ENCODE measurements around the gene FGF3.

FGF3 gene

GRCh38 chr11:69797156-69797555 is 22.1 kb downstream of the FGF3 start:
- H3K4me3 ChIP-seq (ENCODE audit: low read length): no peak overlapping the region
- TF ChIP-seq ZNF274 (IDR thresholded peaks at IDR 0.05; ENCODE audit: low read depth, low read length): no peak

- TF ChIP-seq ZNF274 (IDR thresholded peaks at IDR 0.05; ENCODE audit: low read depth, low read length): no peak
Measured at GRCh38 chr11:69796063-69796462, 23.2 kb downstream of the FGF3 start.

DNA sequence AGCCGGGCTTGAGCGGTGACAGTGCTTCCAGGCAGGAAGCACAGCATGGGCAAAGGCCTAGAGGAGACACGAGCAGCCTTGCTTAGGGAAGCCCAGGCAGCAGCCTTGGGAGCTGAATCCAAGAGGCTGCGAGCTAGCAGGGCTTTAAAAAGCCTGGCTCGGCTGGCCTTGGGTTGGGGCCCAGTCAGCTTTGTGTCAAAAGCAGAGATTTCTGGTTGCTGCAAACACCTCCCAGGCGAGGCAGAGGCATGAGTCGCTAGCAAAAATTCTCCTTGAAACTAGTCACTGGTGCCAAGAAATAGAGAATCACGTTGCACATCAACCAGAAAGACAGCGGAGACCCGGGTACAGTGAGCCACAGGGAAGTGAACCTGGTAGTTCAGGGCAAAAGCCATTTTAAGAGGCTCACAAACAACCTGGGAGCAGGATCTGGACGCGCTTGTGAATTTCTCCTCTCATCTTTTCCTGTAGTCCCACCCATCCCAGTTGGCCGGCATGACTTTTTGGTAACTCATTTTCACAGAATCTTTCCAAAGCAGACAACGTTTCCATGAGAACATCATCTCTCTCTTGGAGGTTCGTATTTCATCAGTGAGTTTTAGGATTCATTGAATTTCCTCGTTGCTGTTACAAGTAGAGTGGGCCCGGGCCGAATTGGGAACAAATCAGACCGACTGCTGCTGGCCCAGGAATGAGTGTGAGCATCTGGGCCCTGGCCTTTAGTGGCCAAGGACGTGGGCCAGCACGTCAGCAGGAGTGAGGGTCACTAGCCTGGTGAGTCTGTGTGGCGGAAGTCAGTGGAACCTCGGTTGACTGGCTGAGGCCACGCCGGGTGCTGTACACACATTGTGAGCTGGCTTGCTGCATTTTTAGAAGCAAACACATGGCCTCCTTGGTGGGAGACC is 27.7 kb downstream of the FGF3 start:
- TF ChIP-seq ZNF274 (IDR thresholded peaks at IDR 0.05; ENCODE audit: low read depth, low read length): no peak

More at GRCh38 chr11:69796063-69796462, 23.2 kb downstream of the FGF3 start:
- H3K4me3 ChIP-seq (ENCODE audit: low read length): no peak overlapping the region

DNA sequence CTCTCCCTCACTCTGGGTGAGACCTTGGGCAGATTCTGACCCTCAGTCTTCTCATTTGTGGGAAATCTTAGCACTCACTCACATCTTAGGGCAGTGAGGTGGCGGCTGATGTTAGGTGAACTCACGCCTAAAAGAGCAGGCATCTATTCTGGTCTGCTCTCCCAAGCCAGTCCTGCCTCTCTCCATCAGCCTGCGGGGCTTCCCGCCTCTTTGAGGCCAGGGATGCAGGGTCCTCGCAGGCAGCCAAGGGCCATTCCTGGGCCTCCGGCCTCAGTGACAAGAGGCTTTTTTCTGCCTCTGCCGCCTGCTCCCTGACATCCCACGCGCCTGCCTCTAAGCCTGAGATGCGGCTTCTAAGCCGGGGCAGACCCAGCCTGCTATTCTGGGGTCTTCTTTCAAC is 30.3 kb downstream of the FGF3 start:
- no peak for TF ChIP-seq ZNF274 (IDR thresholded peaks at IDR 0.05; ENCODE audit: low read depth, low read length)
- no peak overlapping the region for H3K4me3 ChIP-seq (ENCODE audit: low read length)

More for the DNA sequence above, 27.7 kb downstream of the FGF3 start:
- no peak overlapping the region for H3K4me3 ChIP-seq (ENCODE audit: low read length)

- H3K4me3 ChIP-seq (ENCODE audit: low read length): no peak overlapping the region
- TF ChIP-seq ZNF274 (IDR thresholded peaks at IDR 0.05; ENCODE audit: low read depth, low read length): no peak
Measured at GRCh38 chr11:69787906-69788305, 31.3 kb downstream of the FGF3 start.

DNA sequence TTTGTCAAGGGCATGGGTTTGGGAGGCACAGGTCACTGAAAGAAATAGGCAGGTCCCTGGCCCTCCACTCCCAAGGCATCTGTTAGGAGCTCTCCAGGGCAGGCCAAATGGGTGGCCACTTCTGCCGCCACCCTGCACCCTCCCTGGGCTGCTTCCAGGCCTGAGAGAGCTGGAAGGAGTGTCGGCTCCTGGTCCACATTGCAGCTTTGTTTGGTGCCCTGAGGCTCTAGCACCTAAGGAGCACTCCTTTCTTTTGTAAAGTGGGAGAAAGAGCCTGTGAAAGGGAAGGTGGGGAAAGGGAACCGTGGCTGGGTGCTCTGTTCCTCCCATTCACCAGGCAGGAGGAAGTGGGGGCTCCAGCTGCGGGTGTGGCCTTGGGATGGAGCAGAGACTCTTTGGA is 31.8 kb downstream of the FGF3 start:
- no peak for TF ChIP-seq ZNF274 (IDR thresholded peaks at IDR 0.05; ENCODE audit: low read depth, low read length)
- no peak overlapping the region for H3K4me3 ChIP-seq (ENCODE audit: low read length)

DNA sequence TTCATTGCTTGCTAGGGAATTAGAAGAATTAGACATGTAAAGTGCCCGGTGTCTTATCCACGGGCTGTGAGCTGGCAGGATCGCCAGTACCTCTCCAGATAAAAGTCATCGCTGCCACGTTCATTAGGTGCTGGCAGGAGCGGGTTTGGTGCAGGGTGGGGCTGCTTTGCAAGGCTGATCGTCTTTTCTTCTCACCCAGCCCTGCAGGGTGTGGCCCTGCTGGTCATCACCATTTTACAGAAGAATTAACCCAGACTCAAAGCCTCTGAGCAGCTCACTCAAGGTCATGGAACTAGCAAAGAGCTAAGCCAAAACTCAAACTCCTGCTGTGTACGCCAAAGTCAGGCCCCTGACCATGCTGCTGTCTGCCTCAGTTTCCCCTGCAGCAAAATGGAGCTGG is 38.0 kb downstream of the FGF3 start:
- H3K4me3 ChIP-seq (ENCODE audit: low read length): no peak overlapping the region
- no peak for TF ChIP-seq ZNF274 (IDR thresholded peaks at IDR 0.05; ENCODE audit: low read depth, low read length)

GRCh38 chr11:69778373-69778772 is 40.8 kb downstream of the FGF3 start:
- TF ChIP-seq ZNF274 (IDR thresholded peaks at IDR 0.05; ENCODE audit: low read depth, low read length): no peak

DNA sequence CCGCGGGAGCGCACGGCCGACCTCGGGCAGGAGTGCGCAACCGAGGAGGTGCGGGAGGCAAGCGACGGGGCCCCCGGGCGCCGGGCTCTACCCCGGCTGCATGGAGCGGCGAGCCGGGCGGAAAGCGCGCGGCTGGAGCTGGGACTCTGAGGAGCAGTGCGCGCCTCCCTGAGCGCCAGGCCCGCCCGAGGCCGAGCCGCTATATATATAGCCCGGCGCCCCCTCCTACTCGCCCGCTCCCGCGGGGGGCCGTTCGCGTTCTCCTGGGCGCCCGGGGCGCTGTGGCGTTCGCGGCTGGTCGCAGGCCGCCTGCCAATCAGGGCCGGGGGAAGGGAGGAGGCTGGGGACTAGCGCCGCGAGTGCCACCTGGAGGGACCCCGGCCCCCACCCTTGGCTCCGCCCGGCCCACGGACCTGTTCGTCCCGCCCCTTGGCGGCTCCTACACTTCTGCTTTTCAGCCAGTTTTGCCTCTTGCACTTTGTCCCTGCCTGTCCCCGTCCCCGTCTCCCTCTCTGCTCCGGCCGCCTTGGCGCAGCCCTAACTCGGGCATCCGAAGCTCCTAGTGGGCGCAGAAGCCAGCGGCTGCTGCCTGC is 44.0 kb downstream of the FGF3 start, which contains the start of gene FGF4:
TSS of gene FGF4 (minus strand) at position 179 of the 593 bp plus-strand sequence. CDS start 257 bp downstream, outside the sequence.
- H3K4me3 ChIP-seq (ENCODE audit: low read length): no peak within 1 kb of the TSS
- TF ChIP-seq ZNF274 (IDR thresholded peaks at IDR 0.05; ENCODE audit: low read depth, low read length): no peak

More at GRCh38 chr11:69778373-69778772, 40.8 kb downstream of the FGF3 start:
- H3K4me3 ChIP-seq (ENCODE audit: low read length): no peak overlapping the region

DNA sequence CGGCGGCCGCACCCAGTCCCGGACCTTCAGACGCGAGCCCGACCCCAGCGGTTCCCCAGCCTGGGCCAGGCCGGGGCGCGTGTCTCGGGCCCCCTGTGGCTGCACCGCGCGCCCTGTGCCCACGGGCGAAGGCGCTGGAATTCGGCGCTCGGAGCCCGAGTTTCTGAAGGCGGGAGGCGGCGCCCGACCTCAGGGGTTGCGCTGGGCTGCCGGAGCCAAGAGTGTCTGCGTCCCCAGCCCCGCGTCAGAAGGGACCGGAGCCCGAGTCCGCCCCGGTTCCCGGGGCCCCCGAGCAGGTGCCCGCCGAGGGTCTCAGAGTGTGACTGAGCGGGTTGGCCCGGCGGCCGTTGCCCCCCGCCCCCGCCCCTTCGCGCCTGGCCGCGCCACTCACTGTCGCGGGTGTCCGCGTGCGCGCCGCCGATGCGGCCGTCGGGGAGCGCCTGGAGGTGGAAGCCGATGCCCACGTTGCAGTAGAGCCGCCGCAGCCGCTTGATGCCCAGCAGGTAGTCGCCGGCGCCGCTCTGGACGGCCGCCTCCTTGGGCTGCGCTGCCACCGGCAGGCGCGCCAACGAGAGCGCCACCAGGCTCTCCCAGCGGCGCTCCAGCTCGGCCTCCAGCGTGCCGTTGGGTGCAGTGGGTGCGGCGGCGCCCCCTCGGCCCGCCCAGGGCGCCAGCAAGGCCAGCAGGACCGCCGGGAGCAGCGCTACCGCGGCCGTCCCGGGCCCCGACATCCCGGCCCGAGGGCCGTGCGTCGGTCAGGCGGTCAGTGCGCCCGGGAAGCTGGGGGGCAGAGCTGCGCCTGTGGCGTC is 44.7 kb downstream of the FGF3 start:
- H3K4me3 ChIP-seq (ENCODE audit: low read length): no peak overlapping the region
- TF ChIP-seq ZNF274 (IDR thresholded peaks at IDR 0.05; ENCODE audit: low read depth, low read length): no peak

- H3K4me3 ChIP-seq (ENCODE audit: low read length): no peak overlapping the region
Measured at GRCh38 chr11:69773626-69774353, 45.4 kb downstream of the FGF3 start.

DNA sequence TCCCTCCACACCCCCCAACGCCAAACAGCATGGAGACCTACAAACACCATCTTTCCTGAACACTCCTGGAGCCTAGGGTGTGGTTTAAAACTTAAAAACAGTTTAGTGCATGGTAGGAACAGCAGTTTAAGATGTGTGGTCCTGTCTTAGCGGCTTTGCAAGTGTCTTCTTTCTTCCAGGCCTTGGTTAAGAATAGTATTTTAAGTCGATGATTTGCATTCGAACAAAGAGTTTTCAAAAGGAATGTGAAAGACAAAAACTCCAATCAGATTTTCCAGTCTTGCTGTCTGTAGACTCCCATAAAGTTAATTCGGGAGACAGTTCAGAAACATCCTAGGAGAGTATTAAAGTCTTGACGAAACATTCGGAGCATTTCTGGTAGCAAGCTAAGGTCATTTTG is 47.8 kb downstream of the FGF3 start:
- H3K4me3 ChIP-seq (ENCODE audit: low read length): no peak overlapping the region
- no peak for TF ChIP-seq ZNF274 (IDR thresholded peaks at IDR 0.05; ENCODE audit: low read depth, low read length)

More at GRCh38 chr11:69773626-69774353, 45.4 kb downstream of the FGF3 start:
- TF ChIP-seq ZNF274 (IDR thresholded peaks at IDR 0.05; ENCODE audit: low read depth, low read length): no peak

- no peak for TF ChIP-seq ZNF274 (IDR thresholded peaks at IDR 0.05; ENCODE audit: low read depth, low read length)
- H3K4me3 ChIP-seq (ENCODE audit: low read length): no peak overlapping the region
Measured at GRCh38 chr11:69770540-69770939, 48.7 kb downstream of the FGF3 start.
